ENCODE results near the gene PARP6.

The PARP6 gene

GRCh38 chr15:72272213-72272996 is at the start of gene PARP6:
TSS of gene PARP6 (minus strand) at chr15:72272554. CDS start at chr15:72267477, 5,077 bp downstream.
- H3K9ac ChIP-seq (ENCODE audit: low read length), result peak within 1 kb of the TSS; percentile 94
- peak within 1 kb of the TSS; percentile 71; the same call in 1 of the 2 replicates for H2AFZ ChIP-seq (ENCODE audit: low read length)
- TF ChIP-seq EZH2 (IDR thresholded peaks at IDR 0.05; ENCODE audit: borderline replicate concordance, low read length) (no peak), CTCF (IDR thresholded peaks at IDR 0.05; ENCODE audit: low read length) (peak; percentile 44; the same call in 1 of the 2 replicates)

GRCh38 chr15:72319985-72320671 is 47.8 kb upstream of the PARP6 start, which contains the start of gene CELF6:
TSS of gene CELF6 (minus strand) at chr15:72320157. CDS start at chr15:72319874, 283 bp downstream.
- peak within 1 kb of the TSS; percentile 69 for H3K4me3 ChIP-seq (ENCODE audit: low read depth, low read length, poor library complexity, severe bottlenecking)
- TF ChIP-seq CTCF (IDR thresholded peaks at IDR 0.05; ENCODE audit: low read length) (no peak), EZH2 (IDR thresholded peaks at IDR 0.05; ENCODE audit: borderline replicate concordance, low read length) (no peak)
- H3F3A ChIP-seq (ENCODE audit: insufficient read depth, low read length), result no peaks in the 10 kb centered on the region; the same call in 1 of the 2 replicates
- H3K27me3 ChIP-seq (ENCODE audit: insufficient read depth, low read length), result no peaks in the 10 kb centered on the region
- peaks cover 10% of the 10 kb centered on the region for H3K4me1 ChIP-seq (ENCODE audit: insufficient read depth, low read length, severe bottlenecking)
- peak within 1 kb of the TSS; percentile 48; the same call in 1 of the 2 replicates for H3K9ac ChIP-seq (ENCODE audit: low read length)
- no peaks in the 10 kb centered on the region for H3K9me2 ChIP-seq (ENCODE audit: low read depth, low read length)
- H3K4me2 ChIP-seq (ENCODE audit: low read length), result peak within 1 kb of the TSS; percentile 93
- H2AFZ ChIP-seq (ENCODE audit: low read length), result no peak within 1 kb of the TSS
- peaks cover 8% of the 10 kb centered on the region; the same call in 1 of the 2 replicates for H3K9me3 ChIP-seq (ENCODE audit: low read length)
- no peaks in the 10 kb centered on the region for H3K36me3 ChIP-seq (ENCODE audit: insufficient read depth, low read length)
- no peaks in the 10 kb centered on the region for H3K79me2 ChIP-seq (ENCODE audit: insufficient read depth, low read length)
- no peak within 1 kb of the TSS for H3K27ac ChIP-seq (ENCODE audit: low read depth, low read length, poor library complexity, severe bottlenecking)
- no peaks in the 10 kb centered on the region for H4K20me1 ChIP-seq (ENCODE audit: insufficient read depth, low read length)

More at GRCh38 chr15:72272213-72272996, at the start of gene PARP6:
- no peaks in the 10 kb centered on the region for H3K27me3 ChIP-seq (ENCODE audit: insufficient read depth, low read length)
- peak within 1 kb of the TSS; percentile 87 for H3K4me2 ChIP-seq (ENCODE audit: low read length)
- no peaks in the 10 kb centered on the region for H4K20me1 ChIP-seq (ENCODE audit: insufficient read depth, low read length)
- no peaks in the 10 kb centered on the region for H3K9me2 ChIP-seq (ENCODE audit: low read depth, low read length)
- H3K79me2 ChIP-seq (ENCODE audit: insufficient read depth, low read length), result peaks cover 3% of the 10 kb centered on the region; the same call in 1 of the 2 replicates
- 0 out of 2 replicates have a peak, but pooled peaks cover 3% of the 10 kb centered on the region for H3F3A ChIP-seq (ENCODE audit: insufficient read depth, low read length)
- H3K4me3 ChIP-seq (ENCODE audit: low read depth, low read length, poor library complexity, severe bottlenecking), result peak within 1 kb of the TSS; percentile 99
- H3K4me1 ChIP-seq (ENCODE audit: insufficient read depth, low read length, severe bottlenecking), result peaks cover 26% of the 10 kb centered on the region
- no peaks in the 10 kb centered on the region for H3K9me3 ChIP-seq (ENCODE audit: low read length)
- peaks cover 11% of the 10 kb centered on the region; the same call in 1 of the 2 replicates for H3K36me3 ChIP-seq (ENCODE audit: insufficient read depth, low read length)
- H3K27ac ChIP-seq (ENCODE audit: low read depth, low read length, poor library complexity, severe bottlenecking), result peak within 1 kb of the TSS; percentile 28

- Histone ChIP-seq H4K20me1 (ENCODE audit: insufficient read depth, low read length) (no peaks in the 10 kb centered on the region), H3K9me3 (ENCODE audit: low read length) (peaks cover 6% of the 10 kb centered on the region; the same call in 1 of the 2 replicates), H3K27me3 (ENCODE audit: insufficient read depth, low read length) (no peaks in the 10 kb centered on the region), H3K79me2 (ENCODE audit: insufficient read depth, low read length) (no peaks in the 10 kb centered on the region), H3K4me2 (ENCODE audit: low read length) (no peak overlapping the region), H3K4me3 (ENCODE audit: low read depth, low read length, poor library complexity, severe bottlenecking) (no peak overlapping the region), H2AFZ (ENCODE audit: low read length) (no peak overlapping the region), H3K27ac (ENCODE audit: low read depth, low read length, poor library complexity, severe bottlenecking) (no peak overlapping the region), H3K36me3 (ENCODE audit: insufficient read depth, low read length) (no peaks in the 10 kb centered on the region), H3K9ac (ENCODE audit: low read length) (no peak overlapping the region), H3K4me1 (ENCODE audit: insufficient read depth, low read length, severe bottlenecking) (peaks cover 10% of the 10 kb centered on the region), H3K9me2 (ENCODE audit: low read depth, low read length) (no peaks in the 10 kb centered on the region), H3F3A (ENCODE audit: insufficient read depth, low read length) (no peaks in the 10 kb centered on the region; the same call in 1 of the 2 replicates)
- TF ChIP-seq CTCF (IDR thresholded peaks at IDR 0.05; ENCODE audit: low read length) (no peak), EZH2 (IDR thresholded peaks at IDR 0.05; ENCODE audit: borderline replicate concordance, low read length) (no peak)
These were observed 47.1 kb upstream of the PARP6 start for GRCh38 chr15:72319360-72319984.

Measured in OCI-LY1 (cell line).